DND-41 (cell line): ENCODE results near the gene TUFT1.

Experiments
- ATAC-seq: fragments of 200-7000 bp; cut with Tn5 transposase; 3 replicates; pipeline ENCODE4 v1.9.1; 2021; ENCODE audit warnings: low read depth; ENCODE audit not compliant: insufficient read depth
- DNase-seq: peaks from one replicate; pipeline ENCODE4 v3.0.0-alpha.2; 2020
- H2AFZ ChIP-seq: 2 replicates; pipeline ENCODE4 v1.6.0; 2012; ENCODE audit warnings: low read depth, low read length
- H3K27ac ChIP-seq: 2 replicates; pipeline ENCODE4 v1.5.1; 2012; ENCODE audit warnings: low read length, inconsistent platforms
- H3K27me3 ChIP-seq: fragments of 200-600 bp; sonication (generic); 2 replicates; pipeline ENCODE4 v1.6.0; 2012; ENCODE audit warnings: low read length, mild to moderate bottlenecking, inconsistent platforms; ENCODE audit not compliant: insufficient read depth, poor library complexity
- H3K36me3 ChIP-seq: 2 replicates; pipeline ENCODE4 v1.5.1; 2012; ENCODE audit warnings: low read length, inconsistent platforms; ENCODE audit not compliant: insufficient read depth
- H3K4me1 ChIP-seq: 2 replicates; pipeline ENCODE4 v1.5.1; 2012; ENCODE audit warnings: mild to moderate bottlenecking, low read length; ENCODE audit not compliant: insufficient read depth
- H3K4me2 ChIP-seq: 2 replicates; pipeline ENCODE4 v1.6.0; 2012; ENCODE audit warnings: mild to moderate bottlenecking, moderate library complexity, low read length, inconsistent platforms; ENCODE audit not compliant: insufficient read depth
- H3K4me3 ChIP-seq, 2 experiments: fragments of 200-600 bp in 1 of 2; shearing (Covaris generic) in 1 of 2; 2 replicates each; pipeline ENCODE4 v1.5.1; 2012 to 2016; ENCODE audit warnings: inconsistent platforms in 2 of 2, low read length in 2 of 2, mild to moderate bottlenecking in 2 of 2, low read depth in 1 of 2, moderate library complexity in 1 of 2
- H3K79me2 ChIP-seq: 2 replicates; pipeline ENCODE4 v1.6.0; 2012; ENCODE audit warnings: low read length, inconsistent platforms; ENCODE audit not compliant: insufficient read depth
- H3K9ac ChIP-seq: 2 replicates; pipeline ENCODE4 v1.6.0; 2012; ENCODE audit warnings: low read depth, mild to moderate bottlenecking, inconsistent platforms, low read length, moderate library complexity
- H3K9me3 ChIP-seq: 2 replicates; pipeline ENCODE4 v1.5.1; 2012; ENCODE audit warnings: low read length, moderate library complexity, mild to moderate bottlenecking, inconsistent platforms; ENCODE audit not compliant: insufficient read depth, severe bottlenecking
- H4K20me1 ChIP-seq: 2 replicates; pipeline ENCODE4 v1.6.0; 2012; ENCODE audit warnings: low read length; ENCODE audit not compliant: insufficient read depth
- EZH2 ChIP-seq: IDR thresholded peaks from 3 replicates; pipeline ENCODE4 v1.6.1; 2012; ENCODE audit warnings: borderline replicate concordance, low read depth, mild to moderate bottlenecking, moderate library complexity, low read length, inconsistent platforms; ENCODE audit not compliant: severe bottlenecking
- TF ChIP-seq, protein P1 (sequence below): IDR thresholded peaks from 2 replicates; pipeline ENCODE4 v1.5.1; 2012; ENCODE audit warnings: borderline replicate concordance, low read length, moderate library complexity, mild to moderate bottlenecking; ENCODE audit not compliant: poor library complexity, severe bottlenecking; ENCODE audit errors: extremely low read depth

Gene TUFT1

DNA sequence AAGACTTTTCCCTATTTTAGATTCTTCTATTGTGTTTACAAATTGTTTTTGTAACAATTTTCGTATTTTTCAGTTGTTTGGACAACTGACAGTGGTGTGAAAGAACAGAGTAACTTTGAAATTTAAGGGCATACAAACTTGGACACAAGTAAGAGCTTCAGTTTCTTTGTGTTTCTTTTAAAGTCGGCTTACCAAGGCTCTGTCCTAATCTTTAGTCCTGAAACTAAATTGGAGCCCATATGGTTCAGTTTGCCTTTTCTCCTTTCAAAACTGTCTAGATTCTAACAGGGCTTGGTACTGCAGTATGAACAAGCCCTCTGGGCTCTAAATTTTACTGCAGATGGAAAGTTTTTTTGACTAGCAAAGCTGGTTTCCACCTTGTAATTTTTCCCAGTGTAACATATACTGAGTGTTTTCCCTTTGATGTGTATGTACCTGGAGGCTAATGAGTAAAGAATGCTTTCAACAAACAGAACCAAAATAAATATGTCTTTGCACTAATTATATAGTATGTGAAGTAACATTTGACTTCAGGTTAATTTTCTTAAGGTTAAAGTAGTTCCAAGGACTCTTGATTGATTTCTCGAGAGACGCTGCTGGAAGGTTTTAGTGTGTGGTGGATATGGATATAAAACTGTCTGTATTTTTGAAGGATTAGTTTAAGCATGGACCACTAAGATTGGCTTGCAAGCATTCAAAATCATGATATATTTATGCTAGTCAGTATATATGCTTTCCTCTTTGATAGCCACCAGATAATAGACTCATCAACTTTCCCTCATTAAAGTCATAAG lies 75.8 kb downstream of the TUFT1 start:
- H3K4me3 ChIP-seq: 0 out of 4 replicates have a peak overlapping the region, but pooled peaks of 1 of the 2 experiments have one; percentile 6

DNA sequence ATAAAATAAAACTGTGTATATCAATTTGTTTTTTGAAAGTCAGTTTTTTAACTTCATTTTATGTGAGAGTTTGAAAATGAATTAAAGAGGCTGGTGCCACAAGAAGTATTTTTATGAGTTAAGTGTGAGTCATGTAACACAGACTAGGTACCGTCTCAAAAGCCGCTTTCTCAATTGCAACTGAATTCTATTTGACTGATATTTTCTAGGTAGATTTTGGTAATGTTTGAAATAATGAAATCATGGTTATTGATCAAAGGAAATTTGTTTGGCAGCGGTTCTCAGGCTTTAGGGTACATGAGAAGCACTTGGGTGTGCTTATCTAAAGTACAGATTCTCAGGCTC lies 76.4 kb downstream of the TUFT1 start:
- TF ChIP-seq EZH2: no peak
- TF ChIP-seq, protein P1, sequence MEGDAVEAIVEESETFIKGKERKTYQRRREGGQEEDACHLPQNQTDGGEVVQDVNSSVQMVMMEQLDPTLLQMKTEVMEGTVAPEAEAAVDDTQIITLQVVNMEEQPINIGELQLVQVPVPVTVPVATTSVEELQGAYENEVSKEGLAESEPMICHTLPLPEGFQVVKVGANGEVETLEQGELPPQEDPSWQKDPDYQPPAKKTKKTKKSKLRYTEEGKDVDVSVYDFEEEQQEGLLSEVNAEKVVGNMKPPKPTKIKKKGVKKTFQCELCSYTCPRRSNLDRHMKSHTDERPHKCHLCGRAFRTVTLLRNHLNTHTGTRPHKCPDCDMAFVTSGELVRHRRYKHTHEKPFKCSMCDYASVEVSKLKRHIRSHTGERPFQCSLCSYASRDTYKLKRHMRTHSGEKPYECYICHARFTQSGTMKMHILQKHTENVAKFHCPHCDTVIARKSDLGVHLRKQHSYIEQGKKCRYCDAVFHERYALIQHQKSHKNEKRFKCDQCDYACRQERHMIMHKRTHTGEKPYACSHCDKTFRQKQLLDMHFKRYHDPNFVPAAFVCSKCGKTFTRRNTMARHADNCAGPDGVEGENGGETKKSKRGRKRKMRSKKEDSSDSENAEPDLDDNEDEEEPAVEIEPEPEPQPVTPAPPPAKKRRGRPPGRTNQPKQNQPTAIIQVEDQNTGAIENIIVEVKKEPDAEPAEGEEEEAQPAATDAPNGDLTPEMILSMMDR: no peak
- peak overlapping the region; percentile 45; the same call in 1 of the 2 replicates for H3K4me2 ChIP-seq
- H3K4me3 ChIP-seq: no peak overlapping the region
- H3K27ac ChIP-seq: no peak overlapping the region
- peaks cover 6% of the 10 kb centered on the region; the same call in 1 of the 2 replicates for H4K20me1 ChIP-seq
- H3K79me2 ChIP-seq: peaks cover 88% of the 10 kb centered on the region
- no peak for DNase-seq
- peaks cover 19% of the 10 kb centered on the region for H3K36me3 ChIP-seq
- no peak for ATAC-seq
- no peaks in the 10 kb centered on the region for H3K27me3 ChIP-seq
- H3K9me3 ChIP-seq: no peaks in the 10 kb centered on the region
- no peak overlapping the region for H3K9ac ChIP-seq
- H2AFZ ChIP-seq: no peak overlapping the region
- peaks cover 37% of the 10 kb centered on the region for H3K4me1 ChIP-seq

More for the DNA sequence above, 75.8 kb downstream of the TUFT1 start:
- Histone ChIP-seq H3K9me3 (no peaks in the 10 kb centered on the region), H2AFZ (no peak overlapping the region), H3K27me3 (no peaks in the 10 kb centered on the region), H4K20me1 (peaks cover 3% of the 10 kb centered on the region; the same call in 1 of the 2 replicates), H3K9ac (no peak overlapping the region), H3K4me1 (peaks cover 42% of the 10 kb centered on the region), H3K36me3 (peaks cover 19% of the 10 kb centered on the region), H3K4me2 (peak overlapping the region; percentile 45; the same call in 1 of the 2 replicates), H3K79me2 (peaks cover 83% of the 10 kb centered on the region), H3K27ac (no peak overlapping the region)
- no peak for TF ChIP-seq EZH2
- TF ChIP-seq, protein P1: no peak
- DNase-seq (no peak), ATAC-seq (no peak)

DNA sequence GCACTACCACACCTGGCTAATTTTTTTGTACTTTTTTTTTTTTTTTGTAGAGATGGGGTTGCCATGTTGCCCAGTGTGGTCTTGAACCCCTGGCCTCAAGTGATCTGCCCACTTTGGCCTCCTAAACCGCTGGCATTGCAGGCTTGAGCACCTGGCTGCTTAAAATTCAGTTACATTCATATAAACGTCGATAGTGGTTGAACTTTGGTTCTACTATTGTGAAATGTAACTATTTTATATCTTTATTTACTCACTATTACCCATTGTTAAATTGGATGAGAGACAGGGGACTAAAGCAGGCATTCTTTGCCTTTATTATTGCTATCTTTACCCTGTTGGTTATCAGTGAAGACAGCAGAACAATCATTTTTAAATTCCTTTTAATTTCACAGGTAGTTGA lies 77.9 kb downstream of the TUFT1 start:
- ATAC-seq: no peak
- Histone ChIP-seq H3K9me3 (no peaks in the 10 kb centered on the region), H3K27ac (no peak overlapping the region), H3K4me3 (no peak overlapping the region), H3K9ac (no peak overlapping the region), H3K4me2 (no peak overlapping the region), H2AFZ (no peak overlapping the region), H4K20me1 (peaks cover 6% of the 10 kb centered on the region; the same call in 1 of the 2 replicates), H3K27me3 (no peaks in the 10 kb centered on the region), H3K36me3 (peaks cover 19% of the 10 kb centered on the region), H3K4me1 (peaks cover 30% of the 10 kb centered on the region), H3K79me2 (peaks cover 90% of the 10 kb centered on the region)
- TF ChIP-seq, protein P1: no peak
- TF ChIP-seq EZH2: no peak
- no peak for DNase-seq
